PC-3 (cell line): ENCODE results near the gene EVL. TPM values are rescaled to one million over a fixed set of nuclear protein-coding genes. Genes with fewer than 3 reads are reported as not detected.

ENCODE experiments used
- ATAC-seq: fragments of 200-7000 bp; cut with Tn5 transposase; 2 replicates; pipeline ENCODE4 v1.9.1; 2020; ENCODE audit warnings: mild to moderate bottlenecking, moderate library complexity
- BruUV-seq: library from RNA; stranded (reverse); fragments of 400-500 nt; replicated peaks from 2 replicates; lab custom pipeline; 2021; lab: Mats Ljungman, UMichigan
- CTCF ChIA-PET: fragments of 300-600 bp; sonication (Branson Sonifier 250); formaldehyde crosslinking; loops from one replicate; lab custom pipeline; 2022; ENCODE audit warnings: antibody characterized with exemption; lab: Charles Lee
- POLR2A ChIA-PET: fragments of 300-600 bp; sonication (Branson Sonifier 250); formaldehyde crosslinking; loops from one replicate; lab custom pipeline; 2022; ENCODE audit warnings: antibody characterized with exemption; ENCODE audit not compliant: unreplicated experiment; lab: Charles Lee
- DNase-seq: peaks from one replicate; pipeline ENCODE4 v3.0.0-alpha.2; 2015
- H2AFZ ChIP-seq: fragments of 300-600 bp; sonication (generic); 2 replicates; pipeline ENCODE4 v1.6.0; 2016; ENCODE audit warnings: antibody characterized with exemption, low read length
- H3F3A ChIP-seq: fragments of 300-600 bp; sonication (generic); one replicate; pipeline ENCODE4 v1.6.0; 2017; ENCODE audit warnings: antibody characterized with exemption, low read length, control low read depth, mild to moderate bottlenecking; ENCODE audit not compliant: unreplicated experiment
- H3K27ac ChIP-seq: fragments of 300-600 bp; sonication (generic); 2 replicates; pipeline ENCODE4 v1.5.1; 2016; ENCODE audit warnings: mild to moderate bottlenecking, low read length
- H3K27me3 ChIP-seq: fragments of 300-600 bp; sonication (generic); 2 replicates; pipeline ENCODE4 v1.6.1; 2016; ENCODE audit warnings: low read length, mixed read lengths
- H3K36me3 ChIP-seq: fragments of 300-600 bp; sonication (generic); 2 replicates; pipeline ENCODE4 v1.6.1; 2016; ENCODE audit warnings: low read depth, mixed run types, low read length, mixed read lengths
- H3K4me1 ChIP-seq: fragments of 300-600 bp; sonication (generic); 2 replicates; pipeline ENCODE4 v1.5.1; 2016; ENCODE audit warnings: low read length; ENCODE audit not compliant: insufficient read depth
- H3K4me2 ChIP-seq: fragments of 300-600 bp; sonication (generic); 2 replicates; pipeline ENCODE4 v1.6.0; 2016; ENCODE audit warnings: low read length
- H3K4me3 ChIP-seq: fragments of 300-600 bp; sonication (generic); 2 replicates; pipeline ENCODE4 v1.5.1; 2016; ENCODE audit warnings: mild to moderate bottlenecking, low read length, mixed read lengths
- H3K79me2 ChIP-seq: fragments of 300-600 bp; sonication (generic); 2 replicates; pipeline ENCODE4 v1.6.1; 2017; ENCODE audit warnings: low read length, mixed read lengths
- H3K9ac ChIP-seq: fragments of 300-600 bp; sonication (generic); 2 replicates; pipeline ENCODE4 v1.6.0; 2016; ENCODE audit warnings: mild to moderate bottlenecking, low read length
- H3K9me2 ChIP-seq: fragments of 300-600 bp; sonication (generic); replicated peaks from 2 replicates; pipeline ENCODE4 v1.6.1; 2016; ENCODE audit warnings: mixed run types, low read length, mixed read lengths
- H3K9me3 ChIP-seq: fragments of 300-600 bp; sonication (generic); 2 replicates; pipeline ENCODE4 v1.6.1; 2016; ENCODE audit warnings: low read length, mixed read lengths
- H4K20me1 ChIP-seq: fragments of 300-600 bp; sonication (generic); 2 replicates; pipeline ENCODE4 v1.6.1; 2016; ENCODE audit warnings: low read length, mixed read lengths
- EZH2 ChIP-seq: fragments of 300-600 bp; sonication (generic); IDR thresholded peaks from one replicate; pipeline ENCODE4 v1.6.1; 2017; ENCODE audit warnings: antibody characterized with exemption, mild to moderate bottlenecking, low read length; ENCODE audit not compliant: unreplicated experiment
- EZH2phosphoT487 ChIP-seq: fragments of 300-600 bp; sonication (generic); IDR thresholded peaks from 2 replicates; pipeline ENCODE4 v1.6.1; 2018; ENCODE audit warnings: mild to moderate bottlenecking, antibody characterized with exemption, low read length, borderline replicate concordance
- intact Hi-C: fragments of 100-400 bp; cut with micrococcal nuclease; formaldehyde crosslinking; loops from 2 replicates; pipeline ENCODE4 v1.9.0; 2023
- total RNA-seq: library from RNA; depleted of rRNA; stranded (reverse); fragments of >200 nt; gene quantifications from 2 replicates; pipeline ENCODE4 v1.2.3, GENCODE V29; 2014
- TF ChIP-seq, protein P1 (sequence below): fragments of 300-600 bp; sonication (generic); conservative IDR thresholded peaks from 2 replicates; pipeline ENCODE4 v1.5.1; 2017; ENCODE audit warnings: antibody characterized with exemption, low read depth, mild to moderate bottlenecking, low read length

EVL gene
- total RNA-seq, 1 experiment from 2014 or later = 26.5 TPM

DNA sequence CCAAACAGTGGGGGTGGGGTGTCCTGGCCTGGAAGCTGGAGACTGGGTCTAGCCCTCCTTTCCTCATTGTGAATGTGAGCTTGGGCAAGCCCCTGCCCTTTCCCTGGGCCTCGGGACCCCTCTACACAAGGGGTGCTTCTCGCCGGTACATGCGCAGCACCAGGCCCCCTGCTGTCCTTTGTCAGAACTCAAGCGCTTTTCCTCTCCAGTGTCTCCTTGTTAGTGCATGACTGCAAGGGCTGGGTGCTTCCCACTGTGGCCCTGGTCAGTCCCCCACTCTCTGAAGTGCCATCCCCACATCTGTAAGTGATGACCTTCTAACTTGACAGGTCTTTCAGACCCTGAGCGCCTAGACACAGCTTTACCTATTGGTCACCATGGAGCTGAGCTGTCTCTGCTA, 50.0 kb downstream of the EVL start:
- Histone ChIP-seq H3K27ac (no peak overlapping the region), H4K20me1 (no peaks in the 10 kb centered on the region), H3K79me2 (no peaks in the 10 kb centered on the region), H3F3A (no peaks in the 10 kb centered on the region), H3K9ac (no peak overlapping the region), H3K9me2 (no peaks in the 10 kb centered on the region), H3K36me3 (no peaks in the 10 kb centered on the region), H3K4me1 (no peaks in the 10 kb centered on the region), H3K27me3 (no peaks in the 10 kb centered on the region), H2AFZ (no peak overlapping the region), H3K9me3 (no peaks in the 10 kb centered on the region), H3K4me2 (no peak overlapping the region), H3K4me3 (no peak overlapping the region)
- ChIA-PET POLR2A (no interaction called here), CTCF (no interaction called here)
- DNase-seq = no peak
- no peak for ATAC-seq
- intact Hi-C loops = no loop called here
- no TSS peak for BruUV-seq
- TF ChIP-seq EZH2 (no peak), EZH2phosphoT487 (no peak)
- TF ChIP-seq, protein P1, sequence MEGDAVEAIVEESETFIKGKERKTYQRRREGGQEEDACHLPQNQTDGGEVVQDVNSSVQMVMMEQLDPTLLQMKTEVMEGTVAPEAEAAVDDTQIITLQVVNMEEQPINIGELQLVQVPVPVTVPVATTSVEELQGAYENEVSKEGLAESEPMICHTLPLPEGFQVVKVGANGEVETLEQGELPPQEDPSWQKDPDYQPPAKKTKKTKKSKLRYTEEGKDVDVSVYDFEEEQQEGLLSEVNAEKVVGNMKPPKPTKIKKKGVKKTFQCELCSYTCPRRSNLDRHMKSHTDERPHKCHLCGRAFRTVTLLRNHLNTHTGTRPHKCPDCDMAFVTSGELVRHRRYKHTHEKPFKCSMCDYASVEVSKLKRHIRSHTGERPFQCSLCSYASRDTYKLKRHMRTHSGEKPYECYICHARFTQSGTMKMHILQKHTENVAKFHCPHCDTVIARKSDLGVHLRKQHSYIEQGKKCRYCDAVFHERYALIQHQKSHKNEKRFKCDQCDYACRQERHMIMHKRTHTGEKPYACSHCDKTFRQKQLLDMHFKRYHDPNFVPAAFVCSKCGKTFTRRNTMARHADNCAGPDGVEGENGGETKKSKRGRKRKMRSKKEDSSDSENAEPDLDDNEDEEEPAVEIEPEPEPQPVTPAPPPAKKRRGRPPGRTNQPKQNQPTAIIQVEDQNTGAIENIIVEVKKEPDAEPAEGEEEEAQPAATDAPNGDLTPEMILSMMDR = no peak

DNA sequence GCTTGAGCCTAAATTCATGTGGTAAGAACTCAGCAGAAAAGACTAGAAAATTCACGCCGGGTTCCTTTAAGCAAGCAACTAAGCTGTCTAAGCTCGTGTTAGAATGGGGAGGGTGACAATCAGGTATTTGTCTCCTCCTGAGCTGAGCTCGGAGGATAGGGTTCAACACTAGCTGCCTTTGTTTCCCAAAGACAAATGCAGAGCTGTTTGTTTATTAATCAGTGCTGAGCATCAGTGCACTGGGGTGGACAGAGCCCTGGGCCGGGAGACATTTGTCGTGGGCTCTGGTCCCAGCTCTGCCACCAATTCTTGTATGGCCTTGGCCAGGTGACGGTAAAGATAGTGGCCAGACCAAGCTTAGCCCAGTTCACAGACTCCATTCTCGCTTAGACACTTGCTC, 50.5 kb downstream of the EVL start:
- no peak overlapping the region for H3K4me3 ChIP-seq
- no peak overlapping the region for H3K27ac ChIP-seq
- BruUV-seq = no TSS peak
- H3K36me3 ChIP-seq = no peaks in the 10 kb centered on the region
- ChIA-PET POLR2A (no interaction called here), CTCF (no interaction called here)
- intact Hi-C loops = no loop called here
- H3K4me2 ChIP-seq = no peak overlapping the region
- no peaks in the 10 kb centered on the region for H3F3A ChIP-seq
- no peaks in the 10 kb centered on the region for H3K4me1 ChIP-seq
- no peak overlapping the region for H3K9ac ChIP-seq
- TF ChIP-seq EZH2 (no peak), EZH2phosphoT487 (no peak)
- TF ChIP-seq, protein P1 = no peak
- no peaks in the 10 kb centered on the region for H3K79me2 ChIP-seq
- H3K27me3 ChIP-seq = no peaks in the 10 kb centered on the region
- no peaks in the 10 kb centered on the region for H3K9me2 ChIP-seq
- no peak overlapping the region for H2AFZ ChIP-seq
- no peaks in the 10 kb centered on the region for H4K20me1 ChIP-seq
- DNase-seq = no peak
- H3K9me3 ChIP-seq = no peaks in the 10 kb centered on the region
- ATAC-seq = no peak

DNA sequence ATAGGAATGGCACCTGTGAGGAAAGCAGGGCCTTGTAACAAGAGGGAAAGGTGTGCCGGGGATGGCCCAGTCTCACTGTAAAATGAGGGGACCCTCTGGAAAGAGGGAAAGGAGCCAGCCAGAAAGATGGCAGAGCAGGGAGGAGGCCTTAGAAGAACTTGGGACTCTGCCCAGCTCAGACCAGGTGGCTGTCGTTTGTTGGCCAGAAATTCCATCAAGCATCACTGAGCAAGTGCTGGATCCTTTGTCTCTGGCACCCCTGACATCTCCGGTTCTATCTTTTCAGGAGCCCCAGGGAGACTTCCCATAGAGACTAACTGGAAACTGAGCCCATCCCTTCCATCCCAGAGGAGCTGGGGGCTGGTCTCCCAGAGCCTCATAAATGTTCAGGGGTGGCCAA, 50.9 kb downstream of the EVL start:
- H3K4me1 ChIP-seq = no peaks in the 10 kb centered on the region
- no peaks in the 10 kb centered on the region for H3K27me3 ChIP-seq
- H2AFZ ChIP-seq = no peak overlapping the region
- BruUV-seq = no TSS peak
- H3K9me3 ChIP-seq = no peaks in the 10 kb centered on the region
- H3K27ac ChIP-seq = no peak overlapping the region
- H3K4me3 ChIP-seq = no peak overlapping the region
- DNase-seq = no peak
- ChIA-PET POLR2A (no interaction called here), CTCF (no interaction called here)
- ATAC-seq = no peak
- no peaks in the 10 kb centered on the region for H3F3A ChIP-seq
- H3K9ac ChIP-seq = no peak overlapping the region
- intact Hi-C loops = no loop called here
- H4K20me1 ChIP-seq = no peaks in the 10 kb centered on the region
- H3K36me3 ChIP-seq = no peaks in the 10 kb centered on the region
- H3K9me2 ChIP-seq = no peaks in the 10 kb centered on the region
- H3K79me2 ChIP-seq = no peaks in the 10 kb centered on the region
- TF ChIP-seq EZH2 (no peak), EZH2phosphoT487 (no peak)
- TF ChIP-seq, protein P1 = no peak
- no peak overlapping the region for H3K4me2 ChIP-seq
